Neural crest cell (in vitro differentiated cells): ENCODE results near the gene CEBPG. TPM values are rescaled to one million over a fixed set of nuclear protein-coding genes. Genes with fewer than 3 reads are reported as not detected.

Experiments
- DNase-seq: peaks from one replicate; pipeline ENCODE4 v3.0.0; 2021; ENCODE audit warnings: low read depth, mixed read lengths, low spot score
- H3K27ac Mint-ChIP-seq: one replicate; pipeline ENCODE4 v1.8.0; 2021; ENCODE audit warnings: mild to moderate bottlenecking, mixed read lengths; ENCODE audit not compliant: unreplicated experiment
- H3K27me3 Mint-ChIP-seq: 2 replicates; pipeline ENCODE4 v1.8.0; 2021; ENCODE audit warnings: low read depth, mild to moderate bottlenecking, mixed read lengths
- H3K36me3 Mint-ChIP-seq: 2 replicates; pipeline ENCODE4 v1.8.0; 2021; ENCODE audit warnings: low read depth, mild to moderate bottlenecking, mixed read lengths
- H3K4me1 Mint-ChIP-seq: 2 replicates; pipeline ENCODE4 v1.8.0; 2021; ENCODE audit warnings: mixed read lengths
- H3K4me3 Mint-ChIP-seq: one replicate; pipeline ENCODE4 v1.8.0; 2021; ENCODE audit warnings: mild to moderate bottlenecking, mixed read lengths
- H3K9me3 Mint-ChIP-seq: 2 replicates; pipeline ENCODE4 v1.8.0; 2021; ENCODE audit warnings: mixed read lengths
- CTCF ChIP-seq: fragments of 200-600 bp; sonication (generic); conservative IDR thresholded peaks from 2 replicates; pipeline ENCODE4 v1.5.0; 2021; ENCODE audit warnings: antibody characterized with exemption, mild to moderate bottlenecking
- total RNA-seq: library from RNA; stranded (reverse); gene quantifications from 2 replicates; pipeline ENCODE4 v1.2.1, GENCODE V29; 2021

CEBPG gene
- total RNA-seq, 1 donor from 2014 or later, result 41.9 TPM

GRCh38 chr19:33390101-33390907 lies 16.8 kb downstream of the CEBPG start:
- no peak for DNase-seq
- no peak overlapping the region for H3K4me3 Mint-ChIP-seq

DNA sequence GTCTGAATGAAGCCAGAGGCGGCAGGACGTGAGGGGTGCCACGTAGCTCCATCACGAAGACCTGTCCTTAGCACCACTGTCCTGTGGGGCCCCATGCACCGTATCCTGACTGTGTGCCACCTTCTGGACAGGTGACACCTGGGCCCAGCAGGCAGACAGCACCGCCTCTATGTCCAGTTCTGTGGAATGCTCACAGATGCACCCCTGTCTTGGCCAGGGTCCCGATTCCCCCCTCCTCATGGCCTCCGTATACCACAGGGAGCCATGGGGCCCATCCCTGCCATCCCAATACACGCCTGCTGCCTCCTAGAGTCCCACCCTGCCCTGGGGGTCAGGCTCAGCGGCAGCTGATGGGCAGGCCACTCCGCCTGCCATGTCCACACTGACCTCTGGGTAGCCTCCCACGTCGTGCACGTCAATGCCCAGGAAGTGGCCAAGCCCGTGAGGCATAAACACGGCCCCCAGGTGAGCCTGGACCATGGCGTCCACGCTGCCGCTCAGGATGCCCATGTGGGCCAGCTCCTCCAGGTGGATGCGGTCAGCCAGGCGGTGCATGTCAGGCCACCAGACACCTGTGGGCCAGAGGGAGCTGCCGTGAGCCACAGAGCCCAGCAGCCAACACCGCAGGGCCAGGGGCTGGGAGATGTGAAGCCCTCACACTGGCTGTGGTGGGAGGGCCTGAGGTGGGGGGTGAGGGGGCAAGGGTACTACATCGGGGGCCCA lies 17.6 kb downstream of the CEBPG start:
- H3K4me3 Mint-ChIP-seq, result no peak overlapping the region
- no peaks in the 10 kb centered on the region for H3K9me3 Mint-ChIP-seq
- H3K36me3 Mint-ChIP-seq, result no peaks in the 10 kb centered on the region
- H3K4me1 Mint-ChIP-seq, result peaks cover 4% of the 10 kb centered on the region
- TF ChIP-seq CTCF, result no peak
- H3K27ac Mint-ChIP-seq, result no peak overlapping the region
- DNase-seq, result no peak
- no peaks in the 10 kb centered on the region for H3K27me3 Mint-ChIP-seq

More at GRCh38 chr19:33390101-33390907, 16.8 kb downstream of the CEBPG start:
- Mint-ChIP-seq H3K4me1 (peaks cover 4% of the 10 kb centered on the region), H3K36me3 (no peaks in the 10 kb centered on the region), H3K27me3 (no peaks in the 10 kb centered on the region), H3K27ac (no peak overlapping the region), H3K9me3 (no peaks in the 10 kb centered on the region)
- TF ChIP-seq CTCF, result no peak

GRCh38 chr19:33391631-33392249 lies 18.2 kb downstream of the CEBPG start:
- no peak overlapping the region for H3K4me3 Mint-ChIP-seq

DNA sequence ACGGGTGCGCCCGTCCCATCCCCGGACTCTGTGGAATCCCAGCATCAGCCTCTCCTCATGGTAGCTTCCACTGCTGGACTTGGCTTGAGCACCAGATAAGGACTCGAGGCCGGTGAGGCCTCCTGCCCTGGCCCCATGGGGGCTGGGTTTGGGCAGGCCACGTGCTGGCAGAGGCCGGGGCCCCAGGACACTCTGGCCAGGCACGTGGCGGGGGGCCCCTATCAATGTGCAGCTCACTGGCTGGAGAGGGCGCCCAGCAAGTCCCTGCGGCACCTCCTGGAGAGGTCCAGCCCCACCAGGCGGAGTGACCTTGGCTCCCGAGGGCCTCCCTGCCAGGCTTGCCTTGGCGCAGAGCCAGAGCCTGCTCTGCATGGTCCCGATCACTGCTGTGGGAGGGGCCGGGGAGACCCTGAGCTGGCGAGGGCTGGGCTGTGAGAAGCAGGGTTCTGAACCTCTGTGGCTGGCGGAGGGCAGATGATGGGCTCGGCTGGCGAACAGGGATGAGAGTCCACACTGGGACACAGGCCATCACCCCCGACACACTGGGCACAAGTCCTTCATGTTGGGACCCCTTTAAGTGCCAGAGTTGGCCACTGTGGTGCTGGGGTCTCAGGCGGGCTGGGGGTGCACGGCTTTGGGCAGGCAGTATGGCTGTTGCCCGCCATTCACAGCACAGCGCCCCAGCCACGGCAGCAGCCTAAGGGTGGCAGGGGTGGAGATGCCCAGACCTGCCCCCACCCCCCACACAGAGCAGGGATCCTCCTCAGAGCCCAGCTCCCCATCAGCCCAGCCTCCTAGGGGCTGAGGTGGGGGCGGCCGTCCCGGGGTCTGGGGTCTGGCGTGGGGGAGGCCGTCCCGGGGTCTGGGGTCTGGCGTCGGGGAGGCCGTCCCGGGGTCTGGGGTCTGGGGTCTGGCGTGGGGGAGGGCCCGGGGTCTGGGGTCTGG lies 19.1 kb downstream of the CEBPG start:
- no peak for DNase-seq
- Mint-ChIP-seq H3K4me3 (no peak overlapping the region), H3K27ac (no peak overlapping the region), H3K27me3 (no peaks in the 10 kb centered on the region), H3K36me3 (no peaks in the 10 kb centered on the region), H3K9me3 (no peaks in the 10 kb centered on the region), H3K4me1 (peaks cover 4% of the 10 kb centered on the region)
- TF ChIP-seq CTCF, result no peak

More at GRCh38 chr19:33391631-33392249, 18.2 kb downstream of the CEBPG start:
- TF ChIP-seq CTCF, result no peak
- Mint-ChIP-seq H3K27me3 (no peaks in the 10 kb centered on the region), H3K9me3 (no peaks in the 10 kb centered on the region), H3K36me3 (no peaks in the 10 kb centered on the region), H3K4me1 (peaks cover 4% of the 10 kb centered on the region), H3K27ac (no peak overlapping the region)
- no peak for DNase-seq
